Measurements from ENCODE around the gene SLC46A1.

- TF ChIP-seq CTCF (IDR thresholded peaks at IDR 0.05; ENCODE audit: low read length): no peak
- TF ChIP-seq EZH2 (optimal IDR thresholded peaks at IDR 0.05; ENCODE audit: low read depth, low read length): no peak
- no peak for TF ChIP-seq EZH2phosphoT487 (IDR thresholded peaks at IDR 0.05; ENCODE audit: low read length)
These were observed 6.1 kb upstream of the SLC46A1 start for GRCh38 chr17:28412099-28412498.

All from MM.1S (cell line).